H1 (cell line): ENCODE measurements around the gene MAS1.

Experiments
- CBX5 ChIP-seq: fragments of 300-800, 300-1000 bp; sonication (generic); IDR thresholded peaks from 2 replicates; pipeline ENCODE4 v1.7.1; 2016; ENCODE audit warnings: antibody characterized with exemption, low read length, low read depth
- CHD1 ChIP-seq: IDR thresholded peaks from 2 replicates; pipeline ENCODE4 v1.6.1; 2012; ENCODE audit warnings: low read depth, low read length, improper control_type of control experiment
- CTCF ChIP-seq, 3 experiments: IDR thresholded peaks; 1 replicate in 2 of 3; 2 replicates in 1 of 3; pipeline versions ENCODE4 v1.5.1 to v1.6.1; 2011; ENCODE audit warnings: low read length in 3 of 3, mild to moderate bottlenecking in 3 of 3, inconsistent platforms in 2 of 3, low read depth in 1 of 3, moderate library complexity in 1 of 3; ENCODE audit not compliant: insufficient read depth in 1 of 3; ENCODE audit errors: control extremely low read depth in 1 of 3
- EP300 ChIP-seq, 2 experiments: IDR thresholded peaks; 1 replicate in 1 of 2; 2 replicates in 1 of 2; pipeline ENCODE4 v1.6.1; 2011 to 2012; ENCODE audit warnings: low read depth in 2 of 2, low read length in 2 of 2, mild to moderate bottlenecking in 2 of 2, borderline replicate concordance in 1 of 2, inconsistent platforms in 1 of 2, moderate library complexity in 1 of 2
- EZH2 ChIP-seq: fragments of 200-600 bp; sonication (generic); IDR thresholded peaks from 2 replicates; pipeline ENCODE4 v1.7.1; 2012; ENCODE audit warnings: low read depth, mild to moderate bottlenecking, moderate library complexity, low read length, inconsistent platforms; ENCODE audit not compliant: severe bottlenecking
- RFX5 ChIP-seq: IDR thresholded peaks from 2 replicates; pipeline ENCODE4 v1.6.1; 2011; ENCODE audit warnings: low read depth, low read length, improper control_type of control experiment, borderline replicate concordance
- SIN3A ChIP-seq, 2 experiments: IDR thresholded peaks in 1 of 2; conservative IDR thresholded peaks in 1 of 2; 2 replicates each; pipeline ENCODE4 v1.6.1; 2011 to 2012; ENCODE audit warnings: low read length in 2 of 2, improper control_type of control experiment in 1 of 2, low read depth in 1 of 2, mild to moderate bottlenecking in 1 of 2
- SP2 ChIP-seq: IDR thresholded peaks from 2 replicates; pipeline ENCODE4 v1.6.1; 2012; ENCODE audit warnings: mild to moderate bottlenecking, low read length, inconsistent platforms

GRCh38 chr6:159933077-159933476, 42.3 kb downstream of the MAS1 start:
- TF ChIP-seq CHD1 (no peak), CTCF (IDR thresholded peaks at IDR 0.05; ENCODE audit: control extremely low read depth in 1 of 3, insufficient read depth in 1 of 3, low read depth in 1 of 3, low read length in 3 of 3) (no peak), RFX5 (no peak), EP300 (IDR thresholded peaks at IDR 0.05; ENCODE audit: borderline replicate concordance in 1 of 2, low read depth in 2 of 2, low read length in 2 of 2) (no peak), CBX5 (no peak), SIN3A (conservative IDR thresholded peaks at IDR 0.05 in 1 of 2, IDR thresholded peaks at IDR 0.05 in 1 of 2; ENCODE audit: low read depth in 1 of 2, low read length in 2 of 2) (no peak), SP2 (no peak), EZH2 (no peak)
